GM13976 (cell line): ENCODE data around the gene NIM1K.

Experiments used
- DNase-seq: peaks from one replicate; pipeline ENCODE4 v3.0.0; 2012; ENCODE audit warnings: low spot score
- CTCF ChIP-seq: IDR thresholded peaks from 2 replicates; pipeline ENCODE4 v1.5.1; 2012; ENCODE audit warnings: borderline replicate concordance, mild to moderate bottlenecking; ENCODE audit not compliant: insufficient read depth; ENCODE audit errors: extremely low read depth, missing control alignments, control extremely low read depth
- in situ Hi-C: fragments of 300-500 bp; cut with MboI; formaldehyde crosslinking; loops from one replicate; pipeline ENCODE4 v1.12.0; 2022; ENCODE audit warnings: low sequenced_read_pairs, mixed read lengths, inconsistent platforms; ENCODE audit not compliant: unreplicated experiment

The NIM1K gene

GRCh38 chr5:43279548-43280274 is 87.7 kb downstream of the NIM1K start:
- no peak for DNase-seq
- no peak for TF ChIP-seq CTCF
- in situ Hi-C loops: no loop called here

DNA sequence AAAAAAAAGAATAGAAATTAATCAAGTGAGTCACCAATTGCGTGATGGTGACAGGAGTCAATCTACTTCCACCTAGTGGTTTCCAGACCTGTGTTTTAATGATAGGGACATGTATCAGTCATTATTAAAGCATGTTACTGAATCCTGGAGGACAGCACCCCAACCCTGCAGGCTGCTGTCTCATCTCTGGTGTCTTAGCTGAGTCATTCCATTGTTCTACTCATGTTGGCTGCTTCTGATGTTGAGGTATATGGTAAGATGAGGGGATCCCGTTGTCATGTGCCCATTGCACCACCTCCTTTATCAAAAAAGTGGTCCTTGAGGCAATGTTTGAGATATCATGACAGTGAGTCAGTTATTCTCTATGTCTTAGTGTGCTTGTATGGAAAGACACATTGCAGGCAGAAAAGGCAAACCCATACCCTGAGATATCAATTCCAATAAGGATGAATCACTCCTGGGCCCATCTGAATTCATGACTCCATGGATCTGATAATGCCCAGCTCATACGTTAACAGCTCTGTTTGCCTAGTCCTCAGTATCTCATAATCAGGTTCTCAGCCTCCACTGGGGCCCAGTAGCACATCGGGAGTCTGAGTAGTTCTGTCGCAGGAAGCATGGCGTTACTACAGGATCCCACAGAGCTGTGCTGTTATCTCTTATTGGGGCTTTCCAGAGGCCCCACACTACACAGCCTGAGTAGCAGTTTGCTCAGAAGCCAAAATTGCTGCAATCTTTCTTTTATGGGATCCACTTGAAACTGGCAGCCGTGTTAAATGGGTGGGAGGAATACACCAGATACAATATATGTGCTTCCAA is 90.0 kb downstream of the NIM1K start:
- in situ Hi-C loops: no loop called here
- TF ChIP-seq CTCF: no peak
- DNase-seq: no peak

DNA sequence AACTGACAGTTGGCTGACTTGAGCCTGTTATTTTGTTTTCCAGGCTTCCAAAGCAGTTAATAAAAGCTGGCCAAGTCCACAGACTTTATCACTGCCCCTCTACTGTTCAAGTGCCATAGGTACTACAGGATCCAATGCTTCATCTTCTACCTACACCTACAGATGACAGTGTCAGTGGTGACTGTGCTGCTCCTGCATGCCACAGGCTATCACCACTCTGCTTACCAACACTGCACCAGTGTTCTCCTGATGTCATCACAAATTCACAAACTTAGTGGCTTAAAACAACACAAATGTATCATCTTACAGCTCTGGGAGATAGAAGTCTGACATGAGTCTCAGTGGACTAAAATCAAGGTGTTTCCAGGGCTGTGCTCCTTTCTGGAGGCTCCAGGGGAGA is 94.6 kb downstream of the NIM1K start:
- no peak for TF ChIP-seq CTCF
- DNase-seq: no peak
- in situ Hi-C loops: no loop called here

DNA sequence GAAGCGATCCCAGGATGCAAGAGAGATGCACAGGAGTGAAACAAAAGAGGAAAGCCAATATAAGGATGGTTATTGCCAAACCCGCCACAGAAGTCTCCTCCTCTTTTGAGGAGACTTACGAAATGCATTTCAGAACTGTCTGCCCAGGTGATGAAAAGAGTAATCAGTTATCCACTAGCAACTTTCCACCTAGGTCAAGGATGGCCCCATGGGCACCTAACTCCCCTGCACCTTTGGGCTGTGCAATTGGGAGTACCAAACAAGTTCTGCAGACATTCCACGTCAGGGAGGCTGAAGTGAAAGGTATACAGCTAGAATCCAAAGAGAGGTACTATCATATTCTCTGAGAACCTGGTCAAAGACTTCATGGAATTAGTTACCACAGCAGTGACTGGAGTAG is 95.5 kb downstream of the NIM1K start:
- in situ Hi-C loops: no loop called here
- DNase-seq: no peak
- TF ChIP-seq CTCF: no peak

- in situ Hi-C loops: no loop called here
- TF ChIP-seq CTCF: no peak
- no peak for DNase-seq
Measured at GRCh38 chr5:43288269-43288831, 96.3 kb downstream of the NIM1K start.

- no peak for TF ChIP-seq CTCF
- in situ Hi-C loops: no loop called here
- no peak for DNase-seq
Measured at GRCh38 chr5:43290726-43291125, 98.7 kb downstream of the NIM1K start.
